ENCODE results near the gene SERTAD4.

SERTAD4 gene

GRCh38 chr1:210232511-210233215, at the start of gene SERTAD4:
SERTAD4 (plus strand) TSS chr1:210232796; CDS start chr1:210237961, 5,165 bp downstream.
- TF ChIP-seq GATA2 (IDR thresholded peaks at IDR 0.05; ENCODE audit: low read depth, low read length) (no peak), GATA3 (IDR thresholded peaks at IDR 0.05; ENCODE audit: low read depth, low read length) (no peak)

GRCh38 chr1:210185063-210185462, 47.5 kb upstream of the SERTAD4 start:
- no peak for TF ChIP-seq GATA2 (IDR thresholded peaks at IDR 0.05; ENCODE audit: low read depth, low read length)
- no peak for TF ChIP-seq GATA3 (IDR thresholded peaks at IDR 0.05; ENCODE audit: low read depth, low read length)

GRCh38 chr1:210189426-210189825, 43.2 kb upstream of the SERTAD4 start:
- TF ChIP-seq GATA2 (IDR thresholded peaks at IDR 0.05; ENCODE audit: low read depth, low read length) (no peak), GATA3 (IDR thresholded peaks at IDR 0.05; ENCODE audit: low read depth, low read length) (no peak)

GRCh38 chr1:210195635-210196160, 36.9 kb upstream of the SERTAD4 start:
- TF ChIP-seq GATA2 (IDR thresholded peaks at IDR 0.05; ENCODE audit: low read depth, low read length) (no peak), GATA3 (IDR thresholded peaks at IDR 0.05; ENCODE audit: low read depth, low read length) (no peak)

GRCh38 chr1:210198840-210199239, 33.8 kb upstream of the SERTAD4 start:
- TF ChIP-seq GATA2 (IDR thresholded peaks at IDR 0.05; ENCODE audit: low read depth, low read length) (no peak), GATA3 (IDR thresholded peaks at IDR 0.05; ENCODE audit: low read depth, low read length) (no peak)

- TF ChIP-seq GATA2 (IDR thresholded peaks at IDR 0.05; ENCODE audit: low read depth, low read length) (no peak), GATA3 (IDR thresholded peaks at IDR 0.05; ENCODE audit: low read depth, low read length) (no peak)
Observed at GRCh38 chr1:210200124-210200736, 32.4 kb upstream of the SERTAD4 start.

- TF ChIP-seq GATA2 (IDR thresholded peaks at IDR 0.05; ENCODE audit: low read depth, low read length) (no peak), GATA3 (IDR thresholded peaks at IDR 0.05; ENCODE audit: low read depth, low read length) (no peak)
Observed at GRCh38 chr1:210201681-210202080, 30.9 kb upstream of the SERTAD4 start.

- TF ChIP-seq GATA3 (IDR thresholded peaks at IDR 0.05; ENCODE audit: low read depth, low read length) = no peak
- no peak for TF ChIP-seq GATA2 (IDR thresholded peaks at IDR 0.05; ENCODE audit: low read depth, low read length)
Observed at GRCh38 chr1:210207597-210208450, 24.8 kb upstream of the SERTAD4 start.

GRCh38 chr1:210213335-210213734, 19.3 kb upstream of the SERTAD4 start:
- TF ChIP-seq GATA3 (IDR thresholded peaks at IDR 0.05; ENCODE audit: low read depth, low read length) (no peak), GATA2 (IDR thresholded peaks at IDR 0.05; ENCODE audit: low read depth, low read length) (no peak)

- no peak for TF ChIP-seq GATA3 (IDR thresholded peaks at IDR 0.05; ENCODE audit: low read depth, low read length)
- TF ChIP-seq GATA2 (IDR thresholded peaks at IDR 0.05; ENCODE audit: low read depth, low read length) = no peak
Observed at GRCh38 chr1:210214573-210215409, 17.8 kb upstream of the SERTAD4 start.

- TF ChIP-seq GATA2 (IDR thresholded peaks at IDR 0.05; ENCODE audit: low read depth, low read length) = no peak
- no peak for TF ChIP-seq GATA3 (IDR thresholded peaks at IDR 0.05; ENCODE audit: low read depth, low read length)
Observed at GRCh38 chr1:210217482-210217881, 15.1 kb upstream of the SERTAD4 start.

GRCh38 chr1:210218047-210218446, 14.5 kb upstream of the SERTAD4 start:
- TF ChIP-seq GATA3 (IDR thresholded peaks at IDR 0.05; ENCODE audit: low read depth, low read length) = no peak
- no peak for TF ChIP-seq GATA2 (IDR thresholded peaks at IDR 0.05; ENCODE audit: low read depth, low read length)

GRCh38 chr1:210222340-210223006, 10.1 kb upstream of the SERTAD4 start:
- TF ChIP-seq GATA2 (IDR thresholded peaks at IDR 0.05; ENCODE audit: low read depth, low read length) (no peak), GATA3 (IDR thresholded peaks at IDR 0.05; ENCODE audit: low read depth, low read length) (no peak)
